GM12878 (cell line): ENCODE data around the gene TOR1AIP1.

ENCODE experiments used
- CBX5 ChIP-seq: sonication (generic); IDR thresholded peaks from 2 replicates; pipeline ENCODE4 v1.6.1; 2016; ENCODE audit warnings: low read depth, moderate library complexity, mild to moderate bottlenecking, inconsistent platforms
- CTCF ChIP-seq, 3 experiments: IDR thresholded peaks in 2 of 3; conservative IDR thresholded peaks in 1 of 3; 2 replicates each; pipeline ENCODE4 v1.5.1; 2011; ENCODE audit warnings: low read depth in 3 of 3, low read length in 3 of 3, mild to moderate bottlenecking in 3 of 3, control low read depth in 2 of 3, moderate library complexity in 2 of 3, inconsistent platforms in 1 of 3, mixed read lengths in 1 of 3; ENCODE audit not compliant: control insufficient read depth in 2 of 3, insufficient read depth in 1 of 3; ENCODE audit errors: extremely low read depth in 1 of 3
- EP300 ChIP-seq, 2 experiments: fragments of 150-350 bp in 1 of 2; IDR thresholded peaks; 2 replicates each; pipeline ENCODE4 v1.6.1; 2011 to 2012; ENCODE audit warnings: low read depth in 2 of 2, low read length in 2 of 2, borderline replicate concordance in 1 of 2, improper control_type of control experiment in 1 of 2, inconsistent platforms in 1 of 2; ENCODE audit not compliant: control insufficient read depth in 1 of 2
- GABPA ChIP-seq: IDR thresholded peaks from 2 replicates; pipeline ENCODE4 v1.6.1; 2014; ENCODE audit warnings: antibody characterized with exemption, low read depth, mild to moderate bottlenecking, inconsistent platforms
- HDGF ChIP-seq: fragments of 450-650 bp; IDR thresholded peaks from 2 replicates; pipeline ENCODE4 v1.6.1; 2016; ENCODE audit warnings: antibody characterized with exemption
- MYC ChIP-seq: IDR thresholded peaks from 2 replicates; pipeline ENCODE4 v1.6.1; 2011; ENCODE audit warnings: mild to moderate bottlenecking, low read length, moderate library complexity, inconsistent platforms; ENCODE audit not compliant: insufficient read depth, insufficient replicate concordance, insufficient read length, severe bottlenecking
- NR2C2 ChIP-seq: IDR thresholded peaks from 2 replicates; pipeline ENCODE4 v1.6.1; 2011; ENCODE audit warnings: borderline replicate concordance, low read depth; ENCODE audit not compliant: control insufficient read depth, insufficient read length
- POLR2A ChIP-seq: IDR thresholded peaks from 2 replicates; pipeline ENCODE4 v1.6.1; 2011; ENCODE audit warnings: low read depth, mild to moderate bottlenecking, low read length
- RBBP5 ChIP-seq: fragments of 200-600 bp; sonication (generic); conservative IDR thresholded peaks from 2 replicates; pipeline ENCODE4 v1.6.1; 2016
- SIN3A ChIP-seq: IDR thresholded peaks from 2 replicates; pipeline ENCODE4 v1.6.1; 2012; ENCODE audit warnings: low read depth, low read length, improper control_type of control experiment
- SRF ChIP-seq, 2 experiments: IDR thresholded peaks; 2 replicates each; pipeline ENCODE4 v1.6.1; 2011; ENCODE audit warnings: low read depth in 2 of 2, low read length in 2 of 2, mild to moderate bottlenecking in 1 of 2, moderate library complexity in 1 of 2
- ZNF274 ChIP-seq: IDR thresholded peaks from one replicate; pipeline ENCODE4 v1.8.0; 2011; ENCODE audit not compliant: insufficient read length, insufficient read depth

GRCh38 chr1:179872558-179872957, 9.5 kb upstream of the TOR1AIP1 start:
- TF ChIP-seq SIN3A (no peak), HDGF (no peak), SRF (IDR thresholded peaks at IDR 0.05; ENCODE audit: low read depth in 2 of 2, low read length in 2 of 2) (no peak), CBX5 (no peak), EP300 (IDR thresholded peaks at IDR 0.05; ENCODE audit: borderline replicate concordance in 1 of 2, control insufficient read depth in 1 of 2, low read depth in 2 of 2, low read length in 2 of 2) (no peak), NR2C2 (no peak), ZNF274 (no peak), RBBP5 (no peak), GABPA (no peak), CTCF (IDR thresholded peaks at IDR 0.05 in 2 of 3, conservative IDR thresholded peaks at IDR 0.05 in 1 of 3; ENCODE audit: control insufficient read depth in 2 of 3, extremely low read depth in 1 of 3, insufficient read depth in 1 of 3, low read depth in 3 of 3, low read length in 3 of 3) (0 out of 6 replicates have a peak, but pooled peaks of 1 of the 3 experiments have one; percentile 5), POLR2A (no peak), MYC (no peak)
